ENCODE results near the gene MRPS6. TPM values are rescaled to one million over a fixed set of nuclear protein-coding genes. Genes with fewer than 3 reads are reported as not detected.

The MRPS6 gene
- total RNA-seq, 4 donors from 2014 or later, result 33.1 to 63.7 (median 39.3) TPM

GRCh38 chr21:34100790-34101189, 27.4 kb downstream of the MRPS6 start:
- H3K36me3 ChIP-seq, result peaks cover 0 to 13% of the 10 kb centered on the region in 2 donors
- ATAC-seq, result no peak
- 27 to 42% methylated on average over 3 to 4 of the region's 4 CpGs for WGBS, 2 donors (ENCODE audit: low coverage in 1 of 2)
- H3K4me3 ChIP-seq, result no peak overlapping the region
- peaks cover 6 to 92% (median 10%) of the 10 kb centered on the region in 3 donors for H3K4me1 ChIP-seq
- H3K27me3 ChIP-seq, result no peaks in the 10 kb centered on the region
- no peaks in the 10 kb centered on the region for H3K9me3 ChIP-seq
- H3K27ac ChIP-seq, result no peak overlapping the region
- peak; percentile 56 for TF ChIP-seq POLR2AphosphoS5 (IDR thresholded peaks at IDR 0.05)
- TF ChIP-seq CTCF (IDR thresholded peaks at IDR 0.05), result no peak

DNA sequence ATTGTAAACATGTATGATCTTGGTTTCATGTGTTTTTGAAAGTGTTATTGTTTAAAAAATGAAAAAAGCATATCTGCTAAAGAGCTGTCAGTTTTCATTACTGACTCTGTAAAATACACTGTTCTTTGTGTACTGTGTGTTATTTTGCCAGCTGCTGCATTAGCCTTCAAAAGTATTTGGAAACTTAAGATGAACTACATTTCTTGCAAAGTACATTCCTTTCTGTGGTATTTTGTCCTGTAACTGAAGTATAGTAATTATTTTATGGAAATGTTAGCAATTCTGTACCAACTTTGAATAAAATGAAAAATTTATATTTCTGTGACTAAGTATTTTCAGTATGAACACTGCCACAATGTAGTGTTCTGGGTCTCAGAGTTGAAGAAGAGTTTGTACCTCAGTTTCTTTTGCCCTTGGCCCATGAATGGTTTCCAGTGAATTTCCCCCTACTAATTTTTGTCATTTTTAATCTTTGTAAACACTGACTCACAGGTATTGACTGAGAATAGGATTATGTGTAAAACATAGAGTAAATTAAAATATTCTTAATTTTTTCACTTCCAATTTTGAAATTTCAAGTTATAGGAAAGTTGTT, 32.7 kb downstream of the MRPS6 start:
- Histone ChIP-seq H3K27me3 (no peaks in the 10 kb centered on the region), H3K27ac (no peak overlapping the region), H3K4me1 (peaks cover 0 to 76% (median 3%) of the 10 kb centered on the region in 3 donors), H3K36me3 (no peaks in the 10 kb centered on the region), H3K4me3 (no peak overlapping the region), H3K9me3 (no peaks in the 10 kb centered on the region)
- TF ChIP-seq POLR2AphosphoS5 (IDR thresholded peaks at IDR 0.05), result no peak
- no peak for TF ChIP-seq POLR2A (IDR thresholded peaks at IDR 0.05)
- no peak for TF ChIP-seq CTCF (IDR thresholded peaks at IDR 0.05)
- TF ChIP-seq EP300 (IDR thresholded peaks at IDR 0.05), result no peak
- ATAC-seq, result no peak

DNA sequence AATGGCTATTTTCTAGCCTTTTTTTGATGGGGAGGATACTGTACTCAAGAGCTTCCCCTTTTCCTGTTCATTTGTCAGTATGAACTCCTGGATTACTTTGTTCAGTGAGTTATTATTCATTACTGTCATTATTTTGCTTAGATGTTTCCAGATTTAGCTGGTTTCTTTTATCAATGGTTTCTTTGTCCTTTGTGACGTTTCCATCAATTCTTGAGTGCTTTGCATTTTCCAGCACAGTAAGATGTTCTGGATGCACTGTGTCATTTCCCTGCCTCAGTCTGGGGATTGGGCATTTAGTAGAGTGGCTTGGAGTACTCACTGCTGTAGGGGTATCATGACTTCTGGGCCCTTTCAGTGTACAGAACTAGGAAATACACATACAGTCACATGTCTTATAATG, 34.2 kb downstream of the MRPS6 start:
- no peak overlapping the region for H3K27ac ChIP-seq
- WGBS, 2 donors (ENCODE audit: low coverage in 1 of 2), result 63 to 100% methylated on average over 1 of the region's 1 CpG

GRCh38 chr21:34109075-34109474, 35.7 kb downstream of the MRPS6 start:
- WGBS, 2 donors (ENCODE audit: low coverage in 1 of 2), result 88 to 94% methylated on average over 6 to 7 of the region's 7 CpGs
- Histone ChIP-seq H3K9me3 (no peaks in the 10 kb centered on the region), H3K27me3 (no peaks in the 10 kb centered on the region), H3K4me3 (no peak overlapping the region), H3K4me1 (peaks cover 0 to 53% (median 4%) of the 10 kb centered on the region in 3 donors), H3K27ac (no peak overlapping the region), H3K36me3 (no peaks in the 10 kb centered on the region)
- ATAC-seq, result no peak
- no peak for TF ChIP-seq POLR2AphosphoS5 (IDR thresholded peaks at IDR 0.05)
- no peak for TF ChIP-seq POLR2A (IDR thresholded peaks at IDR 0.05)
- TF ChIP-seq CTCF (IDR thresholded peaks at IDR 0.05), result no peak
- TF ChIP-seq EP300 (IDR thresholded peaks at IDR 0.05), result no peak

More for the DNA sequence above, 34.2 kb downstream of the MRPS6 start:
- Histone ChIP-seq H3K36me3 (no peaks in the 10 kb centered on the region), H3K4me1 (peaks cover 0 to 60% (median 2%) of the 10 kb centered on the region in 3 donors), H3K27me3 (no peaks in the 10 kb centered on the region), H3K4me3 (no peak overlapping the region), H3K9me3 (no peaks in the 10 kb centered on the region)
- no peak for ATAC-seq
- TF ChIP-seq POLR2A (IDR thresholded peaks at IDR 0.05), result no peak

- Histone ChIP-seq H3K4me1 (peaks cover 0 to 39% (median 4%) of the 10 kb centered on the region in 3 donors), H3K27me3 (no peaks in the 10 kb centered on the region), H3K4me3 (no peak overlapping the region), H3K27ac (no peak overlapping the region), H3K9me3 (no peaks in the 10 kb centered on the region), H3K36me3 (no peaks in the 10 kb centered on the region)
- whole genome bisulfite sequencing, 2 donors (ENCODE audit: low coverage in 1 of 2), result 92 to 95% methylated on average over 8 of the region's 8 CpGs
- TF ChIP-seq CTCF (IDR thresholded peaks at IDR 0.05) (no peak), POLR2A (IDR thresholded peaks at IDR 0.05) (no peak), POLR2AphosphoS5 (IDR thresholded peaks at IDR 0.05) (no peak), EP300 (IDR thresholded peaks at IDR 0.05) (no peak)
- no peak for ATAC-seq
Observed at GRCh38 chr21:34110594-34111202, 37.3 kb downstream of the MRPS6 start.
